NCI-H187 (cell line): Measurements from ENCODE around the gene KLK6.

Experiments used
- DNase-seq, 2 experiments: peaks; one replicate each; lab custom pipeline; 2025; lab: John Stamatoyannopoulos, UW

KLK6 gene

GRCh38 chr19:50910722-50911121 lies 58.7 kb downstream of the KLK6 start:
- no peak for DNase-seq

- DNase-seq, result peak in 1 of 2 experiments; percentile 15
Measured at GRCh38 chr19:50909240-50910070, 59.9 kb downstream of the KLK6 start.
